Osteoblast (primary cell): ENCODE measurements around the gene CENPU. TPM values are rescaled to one million over a fixed set of nuclear protein-coding genes. Genes with fewer than 3 reads are reported as not detected.

ENCODE experiments used
- DNase-seq: peaks from one replicate; pipeline ENCODE4 v3.0.0; 2011; ENCODE audit warnings: low spot score, mixed read lengths; ENCODE audit not compliant: insufficient read length; ENCODE audit errors: missing footprints
- H2AFZ ChIP-seq: 2 replicates; pipeline ENCODE4 v1.6.0; 2011; ENCODE audit warnings: mild to moderate bottlenecking, low read length
- H3K27ac ChIP-seq: 2 replicates; pipeline ENCODE4 v1.5.1; 2011; ENCODE audit warnings: mild to moderate bottlenecking, low read depth, low read length, moderate library complexity
- H3K27me3 ChIP-seq: 2 replicates; pipeline ENCODE4 v1.6.0; 2012; ENCODE audit warnings: mild to moderate bottlenecking, control low read depth, inconsistent platforms, low read length, moderate library complexity; ENCODE audit not compliant: insufficient read depth
- H3K36me3 ChIP-seq: 2 replicates; pipeline ENCODE4 v1.5.1; 2011; ENCODE audit warnings: mild to moderate bottlenecking, low read length, control low read depth, moderate library complexity; ENCODE audit not compliant: insufficient read depth
- H3K4me1 ChIP-seq: 2 replicates; pipeline ENCODE4 v1.5.1; 2011; ENCODE audit warnings: mild to moderate bottlenecking, low read length, control low read depth, moderate library complexity; ENCODE audit not compliant: insufficient read depth
- H3K4me2 ChIP-seq: 2 replicates; pipeline ENCODE4 v1.6.0; 2011; ENCODE audit warnings: mild to moderate bottlenecking, low read length; ENCODE audit not compliant: insufficient read depth
- H3K4me3 ChIP-seq: fragments of 200-600 bp; sonication (generic); 3 replicates; pipeline ENCODE4 v1.5.1; 2012; ENCODE audit warnings: mild to moderate bottlenecking, low read length, inconsistent platforms; ENCODE audit not compliant: insufficient read depth
- H3K79me2 ChIP-seq: 2 replicates; pipeline ENCODE4 v1.6.0; 2012; ENCODE audit warnings: mild to moderate bottlenecking, low read length, control low read depth, inconsistent platforms; ENCODE audit not compliant: insufficient read depth
- H3K9me3 ChIP-seq: 2 replicates; pipeline ENCODE4 v1.5.1; 2011; ENCODE audit warnings: low read depth, low read length, control low read depth
- H4K20me1 ChIP-seq: 2 replicates; pipeline ENCODE4 v1.6.0; 2012; ENCODE audit warnings: mild to moderate bottlenecking, low read length, control low read depth; ENCODE audit not compliant: insufficient read depth
- CTCF ChIP-seq: IDR thresholded peaks from 2 replicates; pipeline ENCODE4 v1.5.1; 2011; ENCODE audit warnings: mild to moderate bottlenecking, low read depth, low read length, moderate library complexity; ENCODE audit errors: extremely low read depth
- total RNA-seq: library from RNA; depleted of rRNA; stranded (reverse); fragments of >200 nt; gene quantifications from 2 replicates; pipeline ENCODE4 v1.2.3, GENCODE V29; 2012

CENPU gene
- total RNA-seq, 1 donor = 5.1 TPM

- H3K4me3 ChIP-seq = no peak overlapping the region
- H3K27me3 ChIP-seq = no peaks in the 10 kb centered on the region
- DNase-seq = no peak
- H4K20me1 ChIP-seq = no peaks in the 10 kb centered on the region
- no peaks in the 10 kb centered on the region for H3K9me3 ChIP-seq
- no peak overlapping the region for H3K27ac ChIP-seq
- peaks cover 25% of the 10 kb centered on the region for H3K4me1 ChIP-seq
- peak overlapping the region; percentile 43 for H2AFZ ChIP-seq
- H3K36me3 ChIP-seq = no peaks in the 10 kb centered on the region
- TF ChIP-seq CTCF = no peak
- no peak overlapping the region for H3K4me2 ChIP-seq
- peaks cover 39% of the 10 kb centered on the region for H3K79me2 ChIP-seq
Measured at GRCh38 chr4:184731056-184731455, 2.8 kb downstream of the CENPU start.

GRCh38 chr4:184729946-184730345, 4.0 kb downstream of the CENPU start:
- Histone ChIP-seq H4K20me1 (no peaks in the 10 kb centered on the region), H3K79me2 (peaks cover 39% of the 10 kb centered on the region), H3K4me1 (peaks cover 25% of the 10 kb centered on the region), H3K9me3 (no peaks in the 10 kb centered on the region), H3K27ac (peak overlapping the region; percentile 59), H3K36me3 (no peaks in the 10 kb centered on the region), H3K4me3 (no peak overlapping the region), H3K4me2 (no peak overlapping the region), H3K27me3 (no peaks in the 10 kb centered on the region), H2AFZ (peak overlapping the region; percentile 89)
- DNase-seq = no peak
- no peak for TF ChIP-seq CTCF

- no peak overlapping the region for H3K4me3 ChIP-seq
- no peaks in the 10 kb centered on the region for H3K9me3 ChIP-seq
- no peak overlapping the region for H2AFZ ChIP-seq
- peaks cover 39% of the 10 kb centered on the region for H3K79me2 ChIP-seq
- no peaks in the 10 kb centered on the region for H3K36me3 ChIP-seq
- no peaks in the 10 kb centered on the region for H4K20me1 ChIP-seq
- TF ChIP-seq CTCF = no peak
- H3K4me1 ChIP-seq = peaks cover 19% of the 10 kb centered on the region
- no peak for DNase-seq
- peak overlapping the region; percentile 59 for H3K27ac ChIP-seq
- H3K4me2 ChIP-seq = peak overlapping the region; percentile 49
- H3K27me3 ChIP-seq = no peaks in the 10 kb centered on the region
Measured at GRCh38 chr4:184728858-184729257, 5.0 kb downstream of the CENPU start.

- H3K27me3 ChIP-seq = no peaks in the 10 kb centered on the region
- H3K4me3 ChIP-seq = no peak overlapping the region
- H3K4me1 ChIP-seq = peaks cover 13% of the 10 kb centered on the region
- no peaks in the 10 kb centered on the region for H3K36me3 ChIP-seq
- H2AFZ ChIP-seq = peak overlapping the region; percentile 63
- no peak overlapping the region for H3K4me2 ChIP-seq
- H3K79me2 ChIP-seq = peaks cover 29% of the 10 kb centered on the region
- DNase-seq = no peak
- no peaks in the 10 kb centered on the region for H3K9me3 ChIP-seq
- H4K20me1 ChIP-seq = no peaks in the 10 kb centered on the region
- no peak overlapping the region for H3K27ac ChIP-seq
- TF ChIP-seq CTCF = no peak
Measured at GRCh38 chr4:184727430-184727829, 6.5 kb downstream of the CENPU start.
